ENCODE measurements around the gene MICAL2.

GRCh38 chr11:12144330-12145174, 34.2 kb downstream of the MICAL2 start:
- no peak for TF ChIP-seq CTCF (IDR thresholded peaks at IDR 0.05)
- no peak for TF ChIP-seq POLR2A (IDR thresholded peaks at IDR 0.05)
